HG02938 (cell line): Measurements from ENCODE around the gene FBXL4.

Experiments used
- ATAC-seq: cut with Tn5 transposase; IDR thresholded peaks from one replicate; pipeline ENCODE4 v1.9.1; 2021; ENCODE audit warnings: mild to moderate bottlenecking, moderate library complexity; ENCODE audit not compliant: unreplicated experiment

Gene FBXL4

DNA sequence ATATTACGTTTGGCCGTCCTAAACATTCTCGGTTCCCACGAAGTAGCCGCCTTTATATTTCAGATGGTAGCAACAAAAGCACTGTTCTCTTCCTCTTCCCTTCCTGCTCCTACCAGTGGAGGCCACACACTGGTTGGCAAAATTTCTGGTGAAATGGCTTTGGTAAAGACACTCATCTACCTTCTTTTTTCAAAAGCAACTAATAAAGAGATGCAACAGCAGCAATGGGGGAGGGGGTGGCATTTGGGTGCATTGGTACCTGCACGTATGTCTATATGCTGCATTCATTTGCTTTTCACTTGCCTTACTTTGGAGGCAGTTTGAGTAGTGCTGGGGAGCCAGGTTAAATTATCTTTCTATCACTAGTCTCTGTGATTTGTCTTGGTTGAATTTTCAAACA is 107.4 kb downstream of the FBXL4 start:
- no peak for ATAC-seq

DNA sequence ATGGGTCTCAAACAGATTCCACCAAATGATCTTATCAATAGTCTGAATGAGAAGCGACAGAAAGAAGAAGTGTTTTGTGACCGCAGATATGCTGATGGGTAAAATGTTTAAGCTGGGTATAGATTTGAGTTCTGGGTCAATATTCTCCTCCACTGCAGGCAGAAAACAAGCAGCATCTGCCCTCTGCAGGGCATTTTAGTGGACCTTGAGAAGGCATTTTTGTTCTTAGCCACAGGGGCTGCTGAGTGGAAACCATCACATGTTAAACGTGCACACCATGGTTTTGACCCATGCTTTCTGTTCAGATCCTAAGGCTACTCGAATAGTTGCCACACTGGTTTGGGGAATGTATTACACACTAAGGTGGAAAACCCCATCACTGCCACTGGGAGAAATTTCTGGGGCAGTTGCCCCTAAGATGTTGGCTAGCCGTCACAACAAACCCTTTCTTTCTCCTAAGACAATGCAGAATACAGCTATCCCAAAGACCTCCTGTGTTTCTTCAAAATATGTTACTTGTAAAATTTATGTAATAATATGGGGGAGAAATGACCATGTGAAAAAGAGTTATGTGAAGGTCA is 107.9 kb downstream of the FBXL4 start:
- peak; percentile 34 for ATAC-seq

DNA sequence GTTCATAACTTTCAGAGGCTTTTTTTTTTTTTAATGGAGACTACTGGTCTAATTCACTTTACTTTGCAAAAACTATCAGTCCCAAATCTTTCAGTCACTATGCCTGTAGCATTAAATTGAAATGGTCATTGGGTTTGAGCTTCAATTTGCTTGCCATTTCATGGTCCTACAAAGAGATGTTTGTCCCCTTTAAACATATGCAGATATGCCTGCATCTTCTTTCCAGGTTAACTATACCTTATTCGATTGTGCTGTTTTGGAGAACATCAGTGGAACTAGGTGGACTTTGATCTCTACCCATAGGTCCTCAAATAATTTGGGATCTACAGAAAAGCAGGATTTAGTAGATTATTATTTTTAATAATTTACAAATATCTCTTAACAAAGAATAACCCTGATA is 108.8 kb downstream of the FBXL4 start:
- ATAC-seq = no peak

DNA sequence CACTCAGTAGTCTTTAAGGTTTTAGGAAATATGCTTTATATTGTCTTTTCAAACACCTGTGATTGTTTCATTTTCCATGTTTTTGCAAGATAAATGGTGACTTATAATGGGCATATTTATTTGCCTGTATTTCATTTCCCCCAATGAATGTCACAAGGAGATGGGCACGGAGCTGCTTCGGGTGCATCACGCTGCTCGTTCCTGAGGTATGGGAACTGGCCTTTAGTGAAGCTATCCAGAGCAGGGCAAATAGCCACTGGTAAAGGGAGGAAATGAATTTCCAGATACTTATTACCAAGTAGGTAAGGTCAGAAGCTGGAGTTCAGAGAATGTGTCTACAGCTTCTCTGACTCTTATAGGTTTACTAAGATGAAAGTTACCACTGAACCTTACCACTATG is 109.7 kb downstream of the FBXL4 start:
- no peak for ATAC-seq

DNA sequence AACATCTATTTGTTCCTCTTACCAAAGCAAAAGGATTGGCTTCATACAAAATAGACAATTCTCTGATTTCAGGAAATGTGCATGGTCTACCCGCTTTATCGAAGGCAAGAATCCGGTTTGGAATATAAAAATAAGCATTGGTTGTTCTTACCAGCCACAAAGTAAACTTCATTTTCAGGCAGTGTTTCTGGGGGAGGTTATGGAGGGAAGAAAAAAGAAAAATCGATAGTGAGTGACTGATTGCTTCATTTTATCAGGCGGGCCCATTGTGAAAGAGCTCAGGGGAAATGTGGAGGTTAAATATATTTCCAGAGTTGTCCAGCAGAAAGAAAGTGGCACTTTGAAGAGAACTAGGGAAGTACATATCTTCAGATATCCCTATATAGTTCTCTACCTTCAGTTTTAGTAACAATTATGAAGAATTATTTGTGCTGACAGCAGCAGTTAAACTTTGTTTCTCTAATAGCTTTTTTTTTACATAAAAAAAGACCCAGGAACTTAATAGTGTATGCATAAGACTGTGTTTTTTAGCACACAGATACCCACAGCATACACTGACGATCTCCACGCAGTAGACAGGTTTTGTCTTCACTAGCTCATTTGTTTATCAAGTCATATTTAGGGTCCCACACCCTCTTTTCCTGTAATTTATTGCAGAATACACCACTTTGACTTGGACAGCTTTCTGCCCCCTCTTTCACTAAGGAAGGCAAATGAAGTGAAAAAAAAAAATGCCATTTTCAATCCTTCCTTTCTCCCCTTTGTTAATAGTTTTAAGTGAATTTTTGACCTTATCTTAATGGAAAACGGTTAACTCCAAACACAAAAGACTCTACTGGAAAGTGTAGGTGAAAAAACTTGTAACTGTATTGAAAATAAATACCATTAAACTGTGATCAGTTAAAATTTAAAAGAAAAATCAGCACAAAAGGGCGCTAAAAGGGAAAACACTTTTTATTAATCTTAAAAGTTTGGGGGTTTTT is 110.5 kb downstream of the FBXL4 start:
- ATAC-seq = no peak

DNA sequence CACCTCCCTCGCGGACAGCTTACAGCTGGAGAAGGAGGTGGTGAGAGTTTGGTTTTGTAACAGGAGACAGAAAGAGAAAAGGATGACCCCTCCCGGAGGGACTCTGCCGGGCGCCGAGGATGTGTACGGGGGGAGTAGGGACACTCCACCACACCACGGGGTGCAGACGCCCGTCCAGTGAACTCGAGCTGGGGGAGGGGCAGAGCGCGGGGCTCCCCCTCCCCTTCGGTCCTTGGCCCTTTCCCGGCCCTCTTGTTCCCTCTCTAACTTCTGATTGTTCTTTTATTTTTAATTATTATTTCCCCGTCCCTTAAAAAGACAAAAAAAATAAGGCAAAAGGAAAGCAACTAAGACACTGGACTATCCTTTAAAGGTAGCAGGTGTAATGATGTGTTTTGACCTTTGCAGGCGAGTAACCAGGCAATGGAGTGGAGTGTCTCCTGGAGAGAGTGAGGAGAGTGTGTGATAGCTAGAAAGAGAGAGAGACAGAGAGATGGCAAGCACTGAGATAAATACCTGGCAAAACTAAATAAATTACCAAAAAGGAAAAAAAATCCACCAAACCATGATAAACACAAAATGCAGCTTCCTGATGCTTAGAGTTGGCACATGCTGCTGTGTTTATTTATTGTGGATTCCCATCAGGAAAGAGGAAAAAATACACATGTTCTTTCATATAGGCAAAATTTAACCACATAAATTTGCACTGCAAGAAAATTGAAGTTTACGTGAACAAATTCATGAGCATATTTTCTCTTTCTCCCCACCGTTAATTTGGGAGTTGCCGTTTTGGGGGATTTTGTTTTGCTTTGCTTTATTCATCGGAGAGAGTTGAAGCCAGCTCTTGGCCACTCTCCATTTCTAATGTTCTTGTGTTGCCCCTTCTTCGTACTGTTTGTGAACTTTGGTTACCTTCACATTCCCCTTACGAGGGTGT is 111.5 kb downstream of the FBXL4 start:
- no peak for ATAC-seq

DNA sequence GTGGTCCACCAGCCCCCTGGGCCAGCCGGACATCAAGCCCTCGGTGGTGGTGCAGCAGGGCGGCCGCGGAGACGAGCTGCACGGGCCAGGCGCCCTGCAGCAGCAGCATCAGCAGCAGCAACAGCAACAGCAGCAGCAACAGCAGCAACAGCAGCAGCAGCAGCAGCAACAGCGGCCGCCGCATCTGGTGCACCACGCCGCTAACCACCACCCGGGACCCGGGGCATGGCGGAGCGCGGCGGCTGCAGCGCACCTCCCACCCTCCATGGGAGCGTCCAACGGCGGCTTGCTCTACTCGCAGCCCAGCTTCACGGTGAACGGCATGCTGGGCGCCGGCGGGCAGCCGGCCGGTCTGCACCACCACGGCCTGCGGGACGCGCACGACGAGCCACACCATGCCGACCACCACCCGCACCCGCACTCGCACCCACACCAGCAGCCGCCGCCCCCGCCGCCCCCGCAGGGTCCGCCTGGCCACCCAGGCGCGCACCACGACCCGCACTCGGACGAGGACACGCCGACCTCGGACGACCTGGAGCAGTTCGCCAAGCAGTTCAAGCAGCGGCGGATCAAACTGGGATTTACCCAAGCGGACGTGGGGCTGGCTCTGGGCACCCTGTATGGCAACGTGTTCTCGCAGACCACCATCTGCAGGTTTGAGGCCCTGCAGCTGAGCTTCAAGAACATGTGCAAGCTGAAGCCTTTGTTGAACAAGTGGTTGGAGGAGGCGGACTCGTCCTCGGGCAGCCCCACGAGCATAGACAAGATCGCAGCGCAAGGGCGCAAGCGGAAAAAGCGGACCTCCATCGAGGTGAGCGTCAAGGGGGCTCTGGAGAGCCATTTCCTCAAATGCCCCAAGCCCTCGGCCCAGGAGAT is 112.4 kb downstream of the FBXL4 start:
- no peak for ATAC-seq

DNA sequence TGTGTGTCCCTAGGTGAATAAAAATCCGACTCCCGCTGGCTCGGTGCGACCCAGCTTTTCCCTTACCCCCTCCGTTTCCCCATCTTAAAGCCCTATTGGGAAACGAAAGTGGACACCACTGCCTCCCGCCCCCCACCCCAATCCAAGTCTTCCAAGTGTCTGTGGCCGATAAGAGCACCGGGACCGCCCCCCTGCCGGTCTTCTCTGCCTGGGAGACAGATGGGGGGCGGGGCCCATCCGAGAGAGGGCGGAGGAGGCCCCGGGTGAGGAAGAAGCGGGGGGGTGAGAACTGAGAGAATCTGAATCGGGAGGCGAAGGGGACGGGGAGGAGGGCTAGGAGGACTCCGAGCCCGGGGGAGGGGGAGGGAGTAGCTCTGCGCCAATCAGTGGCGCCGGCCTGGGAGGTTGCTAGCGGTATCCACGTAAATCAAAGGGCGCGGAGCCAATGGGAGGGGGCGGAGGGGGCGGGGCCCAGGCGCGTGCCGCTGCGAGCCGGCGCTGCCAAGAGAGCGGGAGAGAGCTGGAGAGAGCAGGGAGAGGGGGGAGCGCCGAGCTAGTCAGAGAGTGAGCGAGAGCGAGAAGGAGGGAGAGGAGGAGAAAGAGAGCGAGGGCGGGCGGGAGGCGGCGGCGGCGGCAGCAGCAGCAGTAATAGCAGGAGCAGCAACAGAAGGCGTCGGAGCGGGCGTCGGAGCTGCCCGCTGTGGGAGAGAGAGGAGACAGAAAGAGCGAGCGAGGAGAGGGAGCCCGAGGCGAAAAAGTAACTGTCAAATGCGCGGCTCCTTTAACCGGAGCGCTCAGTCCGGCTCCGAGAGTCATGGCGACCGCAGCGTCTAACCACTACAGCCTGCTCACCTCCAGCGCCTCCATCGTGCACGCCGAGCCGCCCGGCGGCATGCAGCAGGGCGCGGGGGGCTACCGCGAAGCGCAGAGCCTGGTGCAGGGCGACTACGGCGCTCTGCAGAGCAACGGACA is 113.4 kb downstream of the FBXL4 start, which contains the start of gene POU3F2:
POU3F2 (plus strand) TSS at position 515 of the 972 bp plus-strand sequence; CDS start at position 815, 300 bp downstream.
- ATAC-seq = peak; percentile 62

DNA sequence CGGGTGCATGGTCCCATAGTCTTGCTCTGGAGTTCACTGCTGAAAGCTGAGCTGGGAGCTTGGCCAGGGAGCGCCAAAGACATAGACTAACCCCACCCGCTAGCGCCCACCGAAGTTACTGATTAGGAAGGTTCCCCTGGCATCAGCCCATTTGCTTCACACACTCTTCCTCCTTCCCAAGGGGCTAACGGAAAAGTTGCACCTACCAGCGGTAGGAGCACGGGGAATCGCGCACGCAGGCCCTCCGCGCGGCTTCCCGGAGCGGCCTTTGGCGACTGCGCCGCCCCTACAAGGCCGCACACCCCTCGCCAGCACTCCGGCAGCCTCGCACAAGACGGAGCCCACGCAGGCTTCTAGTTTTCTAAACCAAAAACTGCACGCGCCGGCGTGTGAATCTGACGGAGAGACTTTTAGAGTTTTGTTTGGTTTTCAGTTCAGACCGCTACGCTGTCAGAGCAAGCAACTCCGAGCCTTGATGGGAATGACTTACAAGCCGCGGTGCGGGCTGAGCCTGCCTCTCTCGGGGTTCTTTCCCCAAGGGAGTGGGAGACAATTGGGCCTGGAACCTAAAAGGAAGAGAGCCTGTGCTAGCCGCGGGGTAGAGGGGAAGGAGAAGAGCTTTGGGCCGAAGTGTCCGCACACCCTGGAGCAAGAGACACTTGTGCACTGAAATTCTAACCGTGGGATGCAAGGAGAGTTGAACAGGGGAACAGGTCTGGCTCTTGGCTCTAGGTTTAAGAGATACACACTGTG is 114.3 kb downstream of the FBXL4 start:
- ATAC-seq = peak; percentile 22

DNA sequence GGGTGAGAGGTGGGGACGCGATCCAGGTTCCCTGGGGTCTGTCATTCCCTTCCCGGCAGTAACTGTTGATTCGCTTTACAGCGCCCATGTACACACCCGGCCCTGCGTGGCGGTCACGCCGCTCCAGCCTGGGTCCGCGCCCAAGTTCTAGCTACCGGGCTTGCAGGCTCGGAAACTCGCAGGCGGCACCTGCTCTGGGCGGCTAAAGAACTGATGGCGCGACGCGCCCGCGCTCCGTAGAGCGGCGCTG is 114.8 kb downstream of the FBXL4 start:
- no peak for ATAC-seq

DNA sequence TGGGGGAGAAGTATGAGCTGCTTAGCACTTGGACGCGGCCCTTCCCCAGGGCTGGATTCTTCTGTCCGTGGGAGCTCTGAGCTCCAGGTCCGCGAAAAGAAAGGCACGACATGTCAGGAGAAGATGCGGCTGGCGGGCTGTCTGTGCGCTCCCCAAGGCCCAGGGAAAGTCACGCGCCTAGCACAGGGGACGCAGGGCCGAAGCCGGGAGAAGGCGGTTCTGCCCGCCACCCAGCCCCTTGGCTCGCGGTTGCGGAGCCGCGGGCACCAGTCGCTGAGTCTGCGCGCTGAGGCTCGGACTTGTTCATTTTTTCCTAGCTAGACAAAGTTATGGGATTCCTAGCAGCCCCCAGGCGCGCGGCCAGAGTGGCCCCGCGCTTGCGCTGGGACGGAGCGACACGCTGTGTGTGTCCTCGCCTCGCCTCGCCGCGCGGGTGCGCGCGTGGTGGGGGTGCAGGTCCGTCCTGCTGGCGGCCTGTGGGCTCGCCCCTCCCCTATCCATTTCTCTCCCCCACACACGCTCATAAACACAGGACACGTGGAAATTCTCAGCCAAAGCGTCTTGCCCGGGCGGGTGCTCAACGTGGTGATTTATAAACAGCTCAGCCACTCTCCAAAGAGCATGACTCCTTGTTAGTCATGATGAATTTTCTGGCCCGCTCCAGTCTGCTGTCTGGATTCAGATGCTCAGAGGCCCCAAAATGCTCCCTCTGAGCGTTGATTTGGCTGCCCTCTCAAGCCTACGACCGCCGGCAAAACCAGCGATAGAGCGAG is 115.3 kb downstream of the FBXL4 start:
- ATAC-seq = no peak

DNA sequence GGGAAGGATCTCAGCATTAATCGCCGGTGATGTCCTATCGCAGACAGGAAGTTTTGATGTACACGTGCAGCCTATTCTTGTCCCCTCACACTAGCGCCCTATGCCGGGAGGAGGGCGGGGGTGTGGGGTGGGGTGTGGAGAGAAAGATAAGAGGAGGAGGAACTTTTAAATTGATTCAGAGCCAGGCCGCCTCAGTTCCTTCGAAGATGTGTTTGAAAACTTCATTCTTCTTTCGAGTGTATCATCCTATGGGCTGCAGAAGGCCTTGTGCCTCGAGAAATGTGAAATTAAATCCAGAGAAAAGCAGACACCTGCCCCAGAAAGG is 115.8 kb downstream of the FBXL4 start:
- no peak for ATAC-seq

DNA sequence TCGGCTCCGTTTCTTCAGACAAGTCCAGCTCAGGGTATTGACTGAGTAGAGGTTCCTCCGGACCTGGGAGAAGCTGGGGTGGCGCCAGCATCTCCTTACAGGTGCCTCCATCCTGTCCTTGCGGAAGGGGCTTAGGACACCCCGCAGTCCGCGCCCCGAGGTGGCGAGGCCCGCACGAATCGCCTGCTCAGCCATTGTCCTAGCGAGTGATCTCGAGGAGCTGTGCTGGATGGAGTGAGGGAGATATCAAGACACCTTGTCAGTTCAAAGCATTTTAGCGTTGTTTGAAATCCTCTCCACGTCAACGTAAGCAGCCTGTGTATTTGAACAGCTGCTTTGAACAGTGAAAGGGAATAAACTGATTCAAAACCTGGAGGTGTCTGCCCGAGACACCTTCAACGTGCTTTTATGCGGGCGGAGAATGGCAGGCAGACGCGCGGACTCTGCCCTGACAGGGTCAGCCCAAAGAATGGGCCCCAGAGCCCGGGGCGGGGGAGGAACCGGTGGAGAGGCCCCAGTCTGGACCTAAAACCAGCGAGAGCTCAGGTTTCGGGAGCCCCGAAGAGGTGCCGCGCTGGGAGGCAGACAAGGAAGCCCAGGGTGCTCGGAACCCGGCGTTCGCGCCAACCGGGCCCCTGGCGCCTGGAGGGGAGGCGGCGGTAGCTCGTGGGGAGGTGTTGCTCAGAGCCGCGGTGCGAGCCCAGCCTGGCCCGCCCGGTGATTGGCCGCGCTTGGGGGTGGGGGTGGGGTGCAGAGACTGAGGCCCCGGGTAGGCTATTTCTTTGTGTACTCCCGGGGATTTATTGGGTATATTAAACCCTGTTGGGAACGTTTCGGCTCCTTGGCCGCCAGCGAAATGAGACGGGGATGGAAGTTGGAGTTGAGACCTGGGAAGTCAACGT is 116.4 kb downstream of the FBXL4 start:
- ATAC-seq = no peak

DNA sequence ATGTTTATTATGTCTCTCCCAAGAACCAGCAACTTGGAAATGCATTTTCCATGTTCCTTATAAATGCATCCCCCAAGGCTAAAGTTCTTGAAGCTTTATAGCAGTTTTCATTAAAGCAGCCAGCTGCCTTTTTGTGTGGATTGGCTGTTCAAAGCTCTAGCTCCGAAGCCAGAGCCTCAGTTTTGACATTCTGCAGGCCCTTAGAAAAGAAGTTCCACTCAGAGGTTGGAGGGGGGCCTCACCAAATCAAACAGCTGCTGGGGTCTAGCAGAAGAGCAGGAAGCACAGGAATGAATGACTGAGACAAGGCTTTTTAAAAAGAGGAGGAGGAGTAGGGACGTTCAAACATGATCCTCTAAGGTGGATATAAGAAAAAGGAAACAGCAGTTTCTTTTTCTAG is 117.6 kb downstream of the FBXL4 start:
- no peak for ATAC-seq

DNA sequence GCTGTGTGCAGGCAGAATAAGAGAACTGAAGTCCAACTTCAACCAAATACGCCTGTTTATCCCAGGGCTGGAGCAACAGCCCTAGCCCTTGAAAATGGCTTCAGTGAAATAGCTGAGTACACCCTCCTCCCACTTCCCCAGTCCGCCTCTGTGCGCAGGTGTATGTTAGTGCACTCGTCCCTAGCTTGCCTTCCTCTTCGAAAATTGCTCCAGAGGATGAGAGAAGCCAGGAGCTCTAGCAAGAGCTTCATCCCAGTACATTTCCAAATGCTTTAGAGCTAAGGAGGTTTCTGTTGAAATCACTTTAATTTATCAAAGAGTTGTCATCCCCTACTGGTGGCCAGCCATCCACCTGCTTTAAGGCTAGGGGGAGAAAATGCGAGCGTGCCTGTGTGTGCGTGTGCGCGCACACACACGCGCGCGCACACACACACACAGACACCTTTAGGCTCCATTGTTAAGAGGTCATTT is 118.8 kb downstream of the FBXL4 start:
- no peak for ATAC-seq

DNA sequence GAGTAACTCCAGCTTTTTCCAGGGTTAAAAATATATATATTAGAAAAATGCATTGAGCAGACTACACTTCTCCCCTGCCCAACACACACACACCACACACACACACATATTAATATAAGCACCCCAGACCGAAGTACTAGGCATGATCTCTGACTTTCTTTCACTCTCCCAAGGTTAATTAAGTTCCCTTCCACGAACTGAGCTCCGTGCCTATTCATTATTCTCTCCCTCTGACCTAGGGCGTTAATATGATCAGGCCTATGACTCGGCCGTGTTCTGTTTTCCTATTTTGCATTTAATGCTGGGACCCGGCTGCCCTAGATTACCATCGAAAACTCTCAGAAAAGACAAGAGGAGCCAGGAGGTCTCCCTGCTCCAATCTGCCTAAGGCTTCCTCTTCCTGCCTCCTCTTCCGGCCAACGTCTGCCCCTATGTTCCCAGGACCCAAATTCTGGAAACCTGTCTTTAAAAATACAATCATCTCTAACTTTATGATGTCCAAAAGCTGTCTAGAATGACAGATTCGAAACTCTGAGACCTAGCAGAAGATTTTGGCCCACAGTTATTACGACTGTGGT is 119.4 kb downstream of the FBXL4 start:
- no peak for ATAC-seq
